GM19328 (cell line): ENCODE data around the gene CRX.
"Not testable (repeated sequence)": the region's sequence is repeated elsewhere in the genome, so short reads cannot be mapped to it uniquely, and the experiment has no call there.

Source experiments
- ATAC-seq: cut with Tn5 transposase; IDR thresholded peaks from one replicate; pipeline ENCODE4 v1.9.1; 2021; ENCODE audit warnings: mild to moderate bottlenecking, moderate library complexity; ENCODE audit not compliant: unreplicated experiment

The CRX gene

DNA sequence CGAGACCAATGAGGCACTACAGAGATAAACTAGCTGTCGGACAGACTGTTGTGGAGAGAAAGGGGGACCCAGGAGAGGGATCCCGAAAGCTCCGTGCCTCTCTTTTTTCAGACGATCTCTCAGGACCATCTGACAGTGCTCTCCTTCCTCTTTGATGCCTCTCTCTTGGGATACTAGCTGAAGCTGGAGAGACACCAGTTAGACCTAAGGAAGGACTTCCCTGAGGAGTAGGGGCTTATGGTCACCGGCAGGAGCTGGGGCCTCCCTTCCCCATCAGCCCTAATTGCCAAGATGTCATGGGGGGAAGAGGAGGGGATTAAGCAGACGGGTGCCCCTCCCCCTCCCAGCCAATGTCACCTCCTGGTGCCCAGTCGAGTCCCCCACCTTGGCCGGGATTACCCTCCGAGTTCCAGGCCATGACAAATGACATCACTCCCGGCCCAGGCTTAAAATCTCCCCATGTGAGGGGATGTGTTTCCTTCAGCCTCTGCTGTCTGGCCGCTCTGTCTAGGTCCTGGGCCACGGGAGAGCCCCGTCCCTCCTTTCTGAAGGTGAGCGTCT lies at the start of gene CRX:
Gene CRX (plus strand): TSS at position 478 of the 561 bp plus-strand sequence. CDS start 12,507 bp downstream, outside the sequence.
- no peak for ATAC-seq

DNA sequence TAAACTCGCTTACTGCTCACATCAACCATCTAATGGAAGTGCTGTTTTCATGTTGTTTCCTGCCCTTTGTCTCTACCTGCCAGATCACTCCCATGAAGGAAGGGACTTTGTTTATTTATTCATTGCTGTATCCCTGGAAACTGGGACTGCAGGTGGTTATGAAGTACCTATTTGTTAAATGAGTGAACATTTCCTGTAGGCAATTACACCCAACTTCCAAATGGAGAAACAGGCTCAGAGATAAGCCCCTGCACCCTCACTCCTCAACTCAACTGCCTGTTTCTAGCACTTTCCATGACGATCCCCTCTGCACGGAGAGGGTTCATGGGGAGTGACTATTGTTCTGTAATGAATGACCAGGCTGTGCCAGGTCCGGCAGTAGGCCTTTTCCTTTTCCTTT lies 45.2 kb upstream of the CRX start:
- no peak for ATAC-seq

DNA sequence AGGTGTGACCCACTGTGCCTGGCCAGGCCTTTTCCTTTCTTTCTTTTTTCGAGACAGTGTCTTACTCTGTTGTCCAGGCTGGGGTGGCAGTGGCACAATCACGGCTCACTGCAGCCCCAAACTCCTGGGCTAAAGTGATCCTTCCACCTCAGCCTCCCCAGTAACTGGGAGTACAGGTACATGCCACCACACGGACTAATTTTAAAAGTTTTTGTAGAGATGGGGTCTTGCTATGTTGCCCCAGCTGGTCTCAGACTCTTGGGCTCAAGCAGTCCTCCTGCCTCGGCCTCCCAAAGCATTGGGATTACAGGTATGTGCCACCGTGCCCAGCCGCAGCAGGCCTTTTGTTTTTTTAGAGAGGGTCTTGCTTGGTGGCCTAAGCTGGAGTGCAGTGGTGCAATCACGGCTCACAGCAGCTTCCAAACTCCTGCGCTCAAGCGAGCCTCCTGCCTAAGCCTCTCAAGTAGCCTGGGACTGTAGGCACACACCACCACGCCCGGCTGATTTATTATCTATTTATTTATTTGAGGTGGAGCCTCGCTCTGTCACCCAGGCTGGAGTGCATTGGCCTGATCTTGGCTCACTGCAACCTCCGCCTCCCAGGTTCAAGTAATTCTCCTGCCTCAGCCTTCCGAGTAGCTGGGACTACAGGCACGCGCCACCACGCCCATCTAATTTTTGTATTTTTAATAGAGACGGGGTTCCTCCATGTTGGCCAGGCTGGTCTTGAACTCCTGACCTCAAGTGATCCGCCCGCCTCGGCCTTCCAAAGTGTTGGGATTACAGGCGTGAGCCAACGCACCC lies 44.3 kb upstream of the CRX start:
- not testable (repeated sequence) for ATAC-seq

DNA sequence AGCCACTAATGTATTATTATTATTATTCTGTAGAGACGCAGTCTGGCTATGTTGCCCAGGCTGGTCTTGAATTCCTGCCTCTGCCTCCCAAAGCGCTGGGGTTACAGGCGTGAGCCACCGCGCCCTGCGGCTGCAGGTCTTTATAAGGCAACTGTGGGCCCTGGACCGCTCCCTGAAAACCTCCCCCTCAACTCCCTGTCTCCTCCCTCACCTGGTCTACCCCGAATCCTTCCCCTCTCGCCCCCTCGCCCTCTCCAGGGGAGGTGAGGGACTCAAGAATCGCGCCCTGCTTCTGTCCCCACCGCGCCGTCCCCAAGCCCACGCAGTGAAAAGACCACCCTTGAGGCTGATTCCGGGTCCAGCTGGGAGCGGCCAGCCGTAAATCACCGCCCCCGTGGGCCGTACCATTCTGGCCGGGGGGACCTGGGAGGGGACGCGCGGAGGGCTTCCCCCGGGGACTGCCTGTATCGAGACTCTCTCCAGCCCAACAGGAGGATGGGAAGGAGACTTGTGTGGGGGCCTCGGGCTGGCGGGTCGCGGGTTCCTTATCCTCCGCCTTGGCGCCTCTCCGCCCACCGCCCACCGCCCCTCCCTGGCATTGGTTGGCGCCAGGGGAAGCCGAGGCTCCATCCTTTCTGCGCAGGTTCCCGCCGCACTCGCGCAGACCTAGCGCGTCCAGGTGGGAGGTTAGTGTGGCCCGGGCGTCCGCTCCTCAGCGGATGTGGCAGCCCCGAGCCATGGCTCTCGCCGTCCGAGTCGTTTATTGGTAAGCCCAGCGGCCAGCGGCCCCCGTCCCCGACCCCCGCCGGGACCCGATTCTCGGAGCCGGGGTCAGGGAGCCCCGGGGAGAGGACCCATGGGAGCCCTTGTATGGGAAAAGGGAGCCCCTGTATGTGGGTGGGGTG lies 43.4 kb upstream of the CRX start, which contains the start of gene SELENOW:
Gene SELENOW (plus strand): TSS at position 655 of the 905 bp plus-strand sequence. CDS start 83 bp downstream, at position 738.
- ATAC-seq: no peak

DNA sequence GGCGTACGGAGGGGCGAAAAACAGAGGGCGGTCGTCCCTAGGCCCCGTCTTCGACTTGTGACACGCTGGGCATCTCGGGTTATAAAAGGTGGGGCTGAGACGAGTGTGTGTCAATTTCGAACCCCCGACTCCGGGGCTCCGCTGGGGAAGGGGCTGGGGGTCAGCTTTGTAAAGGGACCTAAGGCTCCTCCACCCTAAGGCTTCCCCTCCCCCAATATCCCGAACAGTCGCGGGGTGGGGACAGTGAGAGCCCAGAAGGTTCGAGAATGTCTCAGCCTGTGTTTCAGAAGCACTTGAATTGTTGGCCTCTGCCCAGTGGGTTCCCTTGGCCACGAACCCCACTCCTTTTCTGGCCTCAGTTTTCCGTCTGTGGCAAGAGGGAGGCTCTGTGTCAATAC lies 42.8 kb upstream of the CRX start:
- ATAC-seq: no peak

DNA sequence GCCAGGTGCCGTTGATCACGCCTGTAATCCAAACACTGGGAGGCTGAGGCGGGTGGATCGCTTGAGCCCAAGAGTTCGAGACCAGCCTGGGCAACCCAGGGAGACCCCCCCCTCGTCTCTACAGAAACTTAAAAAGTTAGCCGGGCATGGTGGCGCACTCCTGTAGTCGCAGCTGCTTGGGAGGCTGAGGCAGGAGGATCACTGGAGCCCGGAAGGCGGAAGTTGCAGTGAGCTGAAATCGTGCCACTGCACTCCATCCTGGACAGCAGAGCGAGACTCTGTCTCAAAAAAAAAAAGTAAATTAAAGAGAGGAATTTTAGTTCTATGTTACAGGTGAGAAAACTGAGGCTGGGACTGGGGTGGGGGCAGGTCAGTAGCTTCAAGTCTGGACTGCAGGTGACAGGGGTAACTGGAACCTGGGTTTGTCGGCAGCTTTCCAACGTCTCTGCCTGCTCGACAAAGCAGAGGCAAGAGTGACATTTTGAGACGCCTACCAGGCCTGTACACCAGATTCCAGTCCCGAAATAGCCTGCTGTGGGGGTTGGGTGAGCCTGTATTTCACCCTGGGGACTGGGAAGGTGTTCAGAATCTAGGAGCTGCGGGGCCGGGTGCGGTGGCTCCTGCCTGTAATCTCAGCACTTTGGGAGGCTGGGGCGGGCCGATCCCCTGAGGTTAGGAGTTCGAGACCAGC lies 42.1 kb upstream of the CRX start:
- no peak for ATAC-seq

DNA sequence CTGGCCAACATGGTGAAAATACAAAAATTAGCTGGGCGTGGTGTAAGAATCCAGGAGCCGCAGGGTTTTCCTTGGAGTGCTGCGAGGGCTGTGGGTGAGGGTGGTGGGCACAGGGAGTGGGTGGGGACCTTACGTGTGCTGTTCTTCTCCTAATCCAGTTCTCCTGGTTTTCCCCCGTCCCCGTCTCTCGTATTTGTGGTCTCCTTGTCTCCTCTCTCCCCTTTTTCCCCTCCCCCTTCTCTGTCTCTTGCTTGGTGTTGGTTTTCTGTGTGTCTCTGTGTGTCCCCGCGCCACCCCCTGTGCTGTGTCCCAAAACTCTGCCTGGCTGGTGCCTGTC lies 41.6 kb upstream of the CRX start:
- no peak for ATAC-seq

DNA sequence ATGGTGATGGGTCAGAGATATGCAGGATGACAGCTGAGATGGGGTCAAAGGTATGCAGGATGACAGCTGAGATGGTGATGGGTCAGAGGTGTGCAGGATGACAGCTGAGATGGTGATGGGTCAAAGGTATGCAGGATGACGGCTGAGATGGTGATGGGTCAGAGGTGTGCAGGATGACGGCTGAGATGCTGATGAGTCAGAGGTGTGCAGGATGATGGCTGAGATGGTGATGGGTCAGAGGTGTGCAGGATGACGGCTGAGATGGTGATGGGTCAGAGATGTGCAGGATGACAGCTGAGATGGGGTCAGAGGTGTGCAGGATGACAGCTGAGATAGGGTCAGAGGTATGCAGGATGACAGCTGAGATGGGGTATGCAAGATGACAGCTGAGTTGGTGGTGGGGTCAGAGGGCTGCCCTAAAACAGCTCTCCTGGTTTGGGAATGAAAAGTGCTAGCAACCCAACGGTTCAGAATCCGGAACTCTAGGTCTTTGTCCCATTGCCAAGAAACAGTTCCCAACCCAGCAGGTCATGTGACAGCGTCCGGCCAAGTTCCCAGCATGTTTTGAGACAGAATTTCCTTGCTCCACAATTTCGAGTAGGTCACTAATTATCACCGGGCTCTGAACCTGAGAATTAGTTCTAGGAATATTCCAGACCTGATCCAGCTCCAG lies 40.0 kb upstream of the CRX start:
- ATAC-seq: no peak

DNA sequence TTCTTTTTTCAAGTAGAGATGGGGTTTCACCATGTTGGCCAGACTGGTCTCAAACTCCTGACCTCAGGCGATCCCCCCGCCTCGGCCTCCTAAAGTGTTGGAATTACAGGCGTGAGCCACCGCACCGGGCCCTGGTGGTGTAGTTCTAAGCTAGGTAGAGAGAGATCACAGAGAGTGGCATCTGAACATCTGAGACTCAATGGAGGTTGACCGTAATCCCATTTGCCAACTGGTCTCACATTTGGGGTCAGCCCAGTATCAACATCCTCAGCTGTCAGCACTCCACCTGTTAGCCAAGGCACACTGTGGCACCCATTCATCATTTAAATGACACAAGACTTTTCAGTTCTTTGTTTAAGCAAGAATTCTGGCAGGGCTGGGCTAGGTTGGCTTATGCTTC lies 35.2 kb upstream of the CRX start:
- ATAC-seq: no peak

DNA sequence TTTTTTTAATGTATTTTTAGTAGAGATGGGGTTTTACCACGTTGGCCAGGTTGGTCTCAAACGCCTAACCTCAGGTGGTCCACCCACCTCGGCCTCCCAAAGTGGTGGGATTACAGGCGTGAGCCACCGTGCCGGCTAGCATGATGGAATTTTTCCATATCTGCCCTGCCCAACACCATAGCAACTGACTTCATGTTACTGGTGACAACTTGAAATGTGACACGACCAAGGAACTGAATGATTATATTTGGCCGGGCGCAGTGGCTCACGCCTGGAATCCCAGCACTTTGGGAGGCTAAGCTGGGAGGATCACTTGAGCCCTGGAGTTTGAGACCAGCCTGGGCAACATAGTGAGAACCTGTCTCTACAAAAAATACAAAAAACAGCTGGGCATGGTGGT lies 34.4 kb upstream of the CRX start:
- not testable (repeated sequence) for ATAC-seq

DNA sequence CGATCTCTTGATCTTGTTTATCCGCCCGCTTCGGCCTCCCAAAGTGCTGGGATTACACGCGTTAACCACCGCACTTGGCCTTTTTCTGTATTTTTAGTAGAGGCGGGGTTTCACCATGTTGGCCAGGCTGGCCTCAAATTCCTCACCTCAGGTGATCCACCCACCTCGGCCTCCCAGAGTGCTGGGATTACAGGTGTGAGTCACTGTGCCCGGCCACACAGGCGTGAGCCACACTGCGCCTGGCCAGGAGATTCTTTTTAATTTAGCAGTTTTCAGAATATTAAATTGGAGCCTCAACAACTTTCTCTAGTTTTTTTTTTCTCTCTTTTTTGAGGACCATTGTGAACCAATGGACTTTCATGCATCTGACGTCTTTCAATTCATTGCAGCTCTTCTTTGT lies 31.9 kb upstream of the CRX start:
- ATAC-seq: not testable (repeated sequence)

DNA sequence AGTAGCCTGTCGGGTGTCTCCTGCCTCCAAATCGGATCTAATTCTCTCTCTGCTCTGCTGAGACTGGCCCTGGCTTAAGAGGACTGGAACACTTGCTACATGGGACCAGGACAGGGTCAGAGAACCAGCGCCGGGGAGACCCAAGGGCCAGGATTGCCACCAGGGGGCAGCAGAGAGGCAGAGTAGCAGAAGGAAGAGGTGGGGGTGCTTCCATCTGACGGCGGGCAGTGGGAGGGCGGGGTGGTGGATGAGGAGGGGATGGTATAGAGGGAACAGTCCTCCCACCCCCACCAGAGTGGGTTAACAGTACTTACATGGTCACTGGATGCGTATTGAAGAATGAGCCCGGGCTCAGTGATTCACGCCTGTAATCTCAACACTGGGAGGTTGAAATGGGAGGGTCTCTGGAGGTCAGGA lies 31.3 kb upstream of the CRX start:
- no peak for ATAC-seq

DNA sequence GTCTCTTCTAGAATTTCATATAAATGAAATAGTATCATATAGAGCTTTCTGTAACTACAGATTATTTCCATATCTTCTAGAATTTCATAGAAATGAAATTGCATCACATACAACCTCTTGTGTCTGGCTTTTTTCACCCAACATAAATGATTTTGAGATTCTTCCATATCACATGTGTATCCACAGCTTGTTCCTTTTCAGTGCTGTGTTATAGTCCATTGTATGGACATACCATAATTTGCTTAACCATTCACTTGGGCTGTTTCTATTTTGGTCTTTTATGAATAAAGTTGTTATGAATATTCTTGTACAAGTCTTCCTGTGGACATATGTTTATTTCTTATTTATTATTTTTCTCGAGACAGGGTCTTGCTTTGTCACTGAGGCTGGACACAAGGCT lies 29.1 kb upstream of the CRX start:
- no peak for ATAC-seq

DNA sequence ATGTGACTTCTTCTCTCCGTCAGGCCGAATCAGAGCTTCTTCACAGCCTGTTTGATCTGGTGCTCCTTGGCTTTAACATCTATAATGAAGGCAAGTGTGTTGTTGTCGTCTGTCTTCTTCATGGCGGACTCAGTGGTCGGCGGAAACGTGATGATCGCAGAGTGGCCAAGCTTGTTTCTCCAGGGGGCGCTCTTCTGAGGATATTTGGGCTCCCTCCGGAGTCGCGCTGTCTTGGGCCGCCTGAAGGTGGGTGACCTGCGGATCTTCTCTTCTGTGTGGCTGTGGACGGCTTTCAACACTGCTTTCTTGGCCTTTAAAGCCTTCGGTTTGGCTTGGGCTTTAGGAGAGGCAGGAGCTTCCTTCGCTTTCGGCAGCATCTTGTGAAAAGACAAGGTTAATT lies 27.2 kb upstream of the CRX start:
- no peak for ATAC-seq

DNA sequence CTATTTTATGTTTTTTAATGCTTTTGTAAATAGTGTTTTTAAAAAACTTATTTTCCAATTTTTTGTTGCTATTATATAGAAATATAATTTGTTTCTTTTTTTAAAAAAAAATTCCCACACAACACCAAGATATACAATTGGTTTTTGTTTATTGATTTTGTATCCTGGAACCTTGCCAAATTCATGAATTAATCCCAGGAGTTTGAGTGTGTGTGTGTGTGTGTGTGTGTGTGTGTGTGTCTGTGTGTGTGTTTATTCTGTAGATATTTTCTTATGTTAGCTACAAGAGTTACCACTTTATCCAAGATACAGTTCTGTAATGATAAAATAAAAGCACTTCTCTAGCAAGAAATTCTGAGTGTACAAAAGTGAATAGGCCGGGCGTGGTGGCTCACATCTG lies 25.0 kb upstream of the CRX start:
- ATAC-seq: no peak

DNA sequence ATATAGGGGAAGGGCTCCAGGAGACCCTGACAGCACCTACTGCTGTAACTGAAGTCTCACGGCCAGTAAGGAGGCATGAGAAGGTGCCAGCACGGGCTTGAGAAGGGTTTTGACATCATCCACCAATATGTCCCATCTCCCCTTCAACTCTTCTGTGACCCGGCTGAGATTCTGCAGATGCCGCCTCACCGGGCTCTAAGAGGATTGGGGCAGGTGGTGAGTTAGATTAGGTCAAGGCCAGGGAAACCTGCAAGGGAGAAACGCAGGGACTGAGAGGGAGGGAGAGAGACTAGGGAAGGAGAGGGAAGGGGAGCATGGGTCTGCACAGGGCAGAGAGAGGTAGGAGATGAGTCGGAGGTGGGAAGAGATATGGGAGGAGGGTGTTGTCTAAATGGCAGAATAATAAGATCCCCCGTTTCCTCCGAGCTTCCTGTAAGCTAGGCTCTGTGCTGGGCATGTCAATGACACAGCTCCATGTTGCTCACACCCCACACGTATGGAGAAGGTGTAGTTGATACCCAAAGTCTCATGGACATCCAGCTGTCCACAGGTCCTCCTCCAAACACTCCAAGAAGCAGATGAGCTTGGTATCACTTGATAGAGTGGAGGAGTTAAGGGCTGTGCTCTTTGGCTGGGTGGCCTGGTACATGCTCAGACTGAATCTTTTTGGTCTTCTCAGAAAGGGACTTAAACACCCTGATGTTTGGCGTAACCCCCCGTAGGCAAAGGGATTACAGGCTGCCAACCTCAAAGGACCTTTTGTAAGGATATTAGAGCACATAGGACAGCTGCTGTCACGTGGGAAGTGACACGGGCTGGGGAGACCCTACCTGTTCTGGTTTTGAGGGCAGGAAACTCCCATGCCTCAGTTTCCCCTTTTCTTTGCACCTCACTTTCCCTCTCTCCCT lies 23.5 kb upstream of the CRX start:
- no peak for ATAC-seq

DNA sequence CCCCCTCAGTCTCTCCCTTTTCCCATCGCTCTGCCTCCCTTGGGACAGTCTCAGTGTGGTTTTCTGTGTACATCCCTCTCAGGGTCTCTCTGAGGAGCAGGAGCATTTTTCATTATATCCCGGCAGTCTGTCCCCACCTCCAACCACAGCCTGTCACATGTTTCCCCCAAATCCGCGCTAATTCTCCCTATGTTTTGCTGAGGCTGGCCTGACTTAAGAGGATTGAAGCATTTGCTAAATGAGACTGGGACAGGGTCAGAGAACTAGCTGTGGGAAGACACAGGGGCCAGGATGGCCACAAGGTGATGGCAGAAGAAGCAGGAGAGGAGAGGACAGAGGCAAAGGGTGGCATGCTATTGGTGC lies 22.9 kb upstream of the CRX start:
- no peak for ATAC-seq

DNA sequence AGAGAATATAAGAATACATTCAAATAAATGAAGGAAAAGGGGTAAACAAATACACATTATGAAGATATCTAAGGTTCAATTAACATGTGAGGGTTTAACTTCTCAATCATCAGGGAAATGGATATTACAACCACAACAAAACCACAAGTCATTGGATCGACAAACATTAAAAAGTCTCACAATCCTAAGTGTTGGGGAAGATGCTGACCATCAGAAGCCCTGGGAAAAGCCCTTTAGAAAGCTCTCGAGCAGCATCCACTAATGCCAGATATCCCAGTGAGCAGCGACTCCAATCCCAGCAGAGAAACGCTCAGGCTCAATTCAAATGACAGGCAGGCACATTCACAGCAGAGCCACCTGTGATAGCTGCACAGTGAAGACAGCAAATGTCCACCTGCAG lies 20.5 kb upstream of the CRX start:
- ATAC-seq: no peak

DNA sequence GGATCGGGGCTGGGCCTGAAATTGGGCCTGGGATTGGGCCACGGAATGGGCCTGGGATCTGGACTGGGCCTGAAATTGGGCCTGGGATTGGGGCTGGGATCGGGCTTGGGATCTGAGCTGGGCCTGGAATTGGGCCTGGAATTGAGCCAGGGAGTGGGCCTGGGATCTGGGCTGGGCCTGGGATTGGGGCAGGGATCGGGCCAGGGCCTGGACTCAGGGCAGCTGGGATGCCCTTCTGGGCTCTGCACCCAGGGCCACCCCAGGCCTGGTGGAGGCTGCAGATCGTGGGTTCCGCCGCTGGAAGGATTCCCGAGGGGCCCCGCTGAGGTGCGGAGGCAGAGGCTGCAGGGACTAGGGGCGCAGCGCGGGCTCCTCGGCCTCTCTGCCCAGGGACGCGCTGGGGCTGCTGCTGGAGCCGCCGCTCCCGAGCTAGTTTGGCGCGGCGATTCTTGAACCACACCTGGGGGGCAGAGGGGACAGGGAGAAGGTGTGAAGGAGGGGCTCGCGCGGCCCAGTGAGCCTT lies 19.2 kb upstream of the CRX start:
- no peak for ATAC-seq
